Uterus (tissue), 2 donors: ENCODE results near the gene PTPRN2.

Experiments
- CTCF ChIP-seq, 4 experiments: fragments of 200-600 bp in 2 of 4; fragments of 450-650 bp in 2 of 4; sonication (generic) in 2 of 4; IDR thresholded peaks; one replicate each; pipeline ENCODE4 v1.5.1; 2016 to 2019; ENCODE audit warnings: antibody characterized with exemption in 4 of 4, mild to moderate bottlenecking in 2 of 4, moderate library complexity in 1 of 4
- POLR2A ChIP-seq, 2 donors: fragments of 450-650 bp; IDR thresholded peaks; one replicate each; pipeline ENCODE4 v1.6.1; 2016; ENCODE audit warnings: antibody characterized with exemption in 2 of 2, mild to moderate bottlenecking in 1 of 2, moderate library complexity in 1 of 2

DNA sequence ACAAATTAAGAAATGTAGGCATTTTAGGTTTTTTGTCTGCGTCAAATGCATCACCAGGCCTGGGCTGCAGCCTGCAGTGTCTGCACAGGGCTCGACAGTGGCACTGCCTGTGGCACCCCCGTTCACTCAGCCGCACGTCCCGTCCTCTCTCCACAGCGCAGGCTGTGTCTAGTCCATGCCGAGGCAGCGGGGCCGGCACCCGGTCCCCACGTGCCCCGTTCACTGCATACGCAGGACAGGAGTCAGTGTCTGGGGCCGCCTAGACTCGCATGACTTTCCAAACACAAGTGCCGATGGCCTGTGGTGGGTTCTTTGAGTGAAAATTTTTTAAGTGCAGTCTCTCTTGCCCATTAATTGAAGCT, 446.4 kb downstream of the PTPRN2 start:
- TF ChIP-seq CTCF (IDR thresholded peaks at IDR 0.05) (no peak), POLR2A (IDR thresholded peaks at IDR 0.05) (no peak)
